Measurements from ENCODE around the gene KIAA1614.

DNA sequence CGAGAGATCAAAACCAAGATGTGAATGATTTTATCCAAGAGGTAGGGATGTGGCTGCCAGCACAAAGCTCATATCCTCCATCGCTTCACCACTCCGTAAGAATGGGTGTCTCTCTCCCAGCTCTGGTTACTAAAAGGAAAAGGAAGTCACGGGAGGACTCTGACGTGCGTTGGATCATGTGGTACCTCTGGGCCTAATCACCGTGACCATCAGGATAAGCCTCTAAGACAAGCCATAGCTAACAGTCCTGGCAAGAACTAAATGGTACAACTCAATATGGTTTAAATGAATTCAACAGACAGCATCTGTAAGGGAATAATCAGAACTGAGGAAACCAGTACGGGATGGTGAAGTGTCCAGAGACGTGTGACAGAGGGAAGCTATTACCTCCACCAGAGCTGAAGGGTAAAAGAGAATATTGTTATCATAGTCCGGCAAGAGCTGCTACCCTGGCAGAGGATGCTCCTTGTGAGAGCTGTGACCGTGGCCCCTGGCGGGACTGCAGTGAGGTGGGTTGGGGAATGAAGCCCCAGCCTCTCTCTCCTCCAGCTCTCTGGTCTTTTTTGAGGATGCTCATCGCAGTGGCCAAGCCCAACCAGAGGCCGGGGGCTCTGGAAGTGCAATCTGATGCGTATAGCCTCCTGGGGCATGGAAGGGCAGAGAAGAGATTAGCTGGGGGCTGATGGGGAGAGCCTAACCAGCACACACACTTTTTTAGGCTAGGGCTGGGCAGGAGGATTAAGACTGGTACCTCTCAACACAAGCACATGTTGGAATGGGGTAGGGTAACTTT, 54.2 kb downstream of the KIAA1614 start:
- TF ChIP-seq, protein P1, sequence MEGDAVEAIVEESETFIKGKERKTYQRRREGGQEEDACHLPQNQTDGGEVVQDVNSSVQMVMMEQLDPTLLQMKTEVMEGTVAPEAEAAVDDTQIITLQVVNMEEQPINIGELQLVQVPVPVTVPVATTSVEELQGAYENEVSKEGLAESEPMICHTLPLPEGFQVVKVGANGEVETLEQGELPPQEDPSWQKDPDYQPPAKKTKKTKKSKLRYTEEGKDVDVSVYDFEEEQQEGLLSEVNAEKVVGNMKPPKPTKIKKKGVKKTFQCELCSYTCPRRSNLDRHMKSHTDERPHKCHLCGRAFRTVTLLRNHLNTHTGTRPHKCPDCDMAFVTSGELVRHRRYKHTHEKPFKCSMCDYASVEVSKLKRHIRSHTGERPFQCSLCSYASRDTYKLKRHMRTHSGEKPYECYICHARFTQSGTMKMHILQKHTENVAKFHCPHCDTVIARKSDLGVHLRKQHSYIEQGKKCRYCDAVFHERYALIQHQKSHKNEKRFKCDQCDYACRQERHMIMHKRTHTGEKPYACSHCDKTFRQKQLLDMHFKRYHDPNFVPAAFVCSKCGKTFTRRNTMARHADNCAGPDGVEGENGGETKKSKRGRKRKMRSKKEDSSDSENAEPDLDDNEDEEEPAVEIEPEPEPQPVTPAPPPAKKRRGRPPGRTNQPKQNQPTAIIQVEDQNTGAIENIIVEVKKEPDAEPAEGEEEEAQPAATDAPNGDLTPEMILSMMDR (conservative IDR thresholded peaks at IDR 0.05): no peak
- TF ChIP-seq ZFX (IDR thresholded peaks at IDR 0.05): no peak
